ENCODE measurements around the gene ADCY7.

DNA sequence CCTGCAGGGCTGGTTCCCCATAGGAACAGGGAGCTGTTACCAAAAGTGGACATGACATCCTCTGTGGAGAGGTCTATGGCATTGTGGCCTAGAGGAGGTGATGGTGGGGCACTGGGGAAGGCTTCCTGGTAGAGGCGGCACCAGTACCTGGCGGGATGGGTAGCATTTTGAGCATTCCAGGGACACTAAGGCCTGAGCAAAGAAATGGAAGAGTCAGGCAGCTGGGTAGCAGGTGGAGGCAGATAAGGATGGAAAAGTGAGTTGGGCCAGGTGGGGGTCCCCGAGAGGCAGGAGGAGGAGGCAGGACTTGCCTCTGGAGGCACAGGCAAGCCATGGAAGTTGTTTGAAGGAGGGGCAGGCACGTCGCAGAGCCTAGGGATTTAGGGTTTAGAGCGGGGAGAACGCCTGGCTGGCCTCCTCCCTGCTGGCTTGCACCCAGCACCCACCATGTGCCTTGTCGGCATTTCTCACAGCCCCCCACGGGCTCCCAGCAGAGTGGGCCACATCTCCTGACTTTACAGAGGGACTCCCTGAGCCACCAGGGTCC, 5.1 kb upstream of the ADCY7 start:
- TF ChIP-seq, protein P1, sequence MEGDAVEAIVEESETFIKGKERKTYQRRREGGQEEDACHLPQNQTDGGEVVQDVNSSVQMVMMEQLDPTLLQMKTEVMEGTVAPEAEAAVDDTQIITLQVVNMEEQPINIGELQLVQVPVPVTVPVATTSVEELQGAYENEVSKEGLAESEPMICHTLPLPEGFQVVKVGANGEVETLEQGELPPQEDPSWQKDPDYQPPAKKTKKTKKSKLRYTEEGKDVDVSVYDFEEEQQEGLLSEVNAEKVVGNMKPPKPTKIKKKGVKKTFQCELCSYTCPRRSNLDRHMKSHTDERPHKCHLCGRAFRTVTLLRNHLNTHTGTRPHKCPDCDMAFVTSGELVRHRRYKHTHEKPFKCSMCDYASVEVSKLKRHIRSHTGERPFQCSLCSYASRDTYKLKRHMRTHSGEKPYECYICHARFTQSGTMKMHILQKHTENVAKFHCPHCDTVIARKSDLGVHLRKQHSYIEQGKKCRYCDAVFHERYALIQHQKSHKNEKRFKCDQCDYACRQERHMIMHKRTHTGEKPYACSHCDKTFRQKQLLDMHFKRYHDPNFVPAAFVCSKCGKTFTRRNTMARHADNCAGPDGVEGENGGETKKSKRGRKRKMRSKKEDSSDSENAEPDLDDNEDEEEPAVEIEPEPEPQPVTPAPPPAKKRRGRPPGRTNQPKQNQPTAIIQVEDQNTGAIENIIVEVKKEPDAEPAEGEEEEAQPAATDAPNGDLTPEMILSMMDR (conservative IDR thresholded peaks at IDR 0.05), result no peak
- no peak for TF ChIP-seq EZH2 (IDR thresholded peaks at IDR 0.05; ENCODE audit: low read depth)
